Stimulated activated naive CD4-positive, alpha-beta T cell (primary cell): ENCODE measurements around the gene FAT1.

Source experiments
- DNase-seq, 6 experiments: peaks; one replicate each; lab custom pipeline; 2025; lab: John Stamatoyannopoulos, UW

FAT1 gene

GRCh38 chr4:186755550-186756519 lies 32.2 kb upstream of the FAT1 start:
- no peak for DNase-seq

GRCh38 chr4:186754976-186755375 lies 31.3 kb upstream of the FAT1 start:
- no peak for DNase-seq

GRCh38 chr4:186752325-186752724 lies 28.7 kb upstream of the FAT1 start:
- no peak for DNase-seq

GRCh38 chr4:186749611-186750281 lies 26.1 kb upstream of the FAT1 start:
- DNase-seq, result no peak

GRCh38 chr4:186746581-186746980 lies 22.9 kb upstream of the FAT1 start:
- no peak for DNase-seq

- no peak for DNase-seq
Measured at GRCh38 chr4:186743261-186743660, 19.6 kb upstream of the FAT1 start.

GRCh38 chr4:186740822-186741221 lies 17.2 kb upstream of the FAT1 start:
- DNase-seq, result no peak

GRCh38 chr4:186739802-186740434 lies 16.3 kb upstream of the FAT1 start:
- DNase-seq, result no peak

- DNase-seq, result no peak
Measured at GRCh38 chr4:186739317-186739716, 15.7 kb upstream of the FAT1 start.

- DNase-seq, result no peak
Measured at GRCh38 chr4:186738421-186738820, 14.8 kb upstream of the FAT1 start.

- DNase-seq, result no peak
Measured at GRCh38 chr4:186737427-186737826, 13.8 kb upstream of the FAT1 start.

GRCh38 chr4:186736466-186736865 lies 12.8 kb upstream of the FAT1 start:
- no peak for DNase-seq

- DNase-seq, result no peak
Measured at GRCh38 chr4:186734251-186734650, 10.6 kb upstream of the FAT1 start.

GRCh38 chr4:186733778-186734177 lies 10.1 kb upstream of the FAT1 start:
- no peak for DNase-seq

- DNase-seq, result no peak
Measured at GRCh38 chr4:186730621-186731020, 7.0 kb upstream of the FAT1 start.

GRCh38 chr4:186729856-186730255 lies 6.2 kb upstream of the FAT1 start:
- DNase-seq, result no peak

- no peak for DNase-seq
Measured at GRCh38 chr4:186728631-186729271, 5.1 kb upstream of the FAT1 start.

- DNase-seq, result no peak
Measured at GRCh38 chr4:186727977-186728519, 4.4 kb upstream of the FAT1 start.

- DNase-seq, result no peak
Measured at GRCh38 chr4:186727169-186727976, 3.7 kb upstream of the FAT1 start.

- no peak for DNase-seq
Measured at GRCh38 chr4:186726426-186727168, 2.9 kb upstream of the FAT1 start.
